ENCODE data around the gene THEM4. TPM values are rescaled to one million over a fixed set of nuclear protein-coding genes. Genes with fewer than 3 reads are reported as not detected.

The THEM4 gene
- total and polyA plus RNA-seq, 2 donors (not counting 1 experiment from before 2014, with no cell fraction given) = 15.0 to 16.1 TPM

DNA sequence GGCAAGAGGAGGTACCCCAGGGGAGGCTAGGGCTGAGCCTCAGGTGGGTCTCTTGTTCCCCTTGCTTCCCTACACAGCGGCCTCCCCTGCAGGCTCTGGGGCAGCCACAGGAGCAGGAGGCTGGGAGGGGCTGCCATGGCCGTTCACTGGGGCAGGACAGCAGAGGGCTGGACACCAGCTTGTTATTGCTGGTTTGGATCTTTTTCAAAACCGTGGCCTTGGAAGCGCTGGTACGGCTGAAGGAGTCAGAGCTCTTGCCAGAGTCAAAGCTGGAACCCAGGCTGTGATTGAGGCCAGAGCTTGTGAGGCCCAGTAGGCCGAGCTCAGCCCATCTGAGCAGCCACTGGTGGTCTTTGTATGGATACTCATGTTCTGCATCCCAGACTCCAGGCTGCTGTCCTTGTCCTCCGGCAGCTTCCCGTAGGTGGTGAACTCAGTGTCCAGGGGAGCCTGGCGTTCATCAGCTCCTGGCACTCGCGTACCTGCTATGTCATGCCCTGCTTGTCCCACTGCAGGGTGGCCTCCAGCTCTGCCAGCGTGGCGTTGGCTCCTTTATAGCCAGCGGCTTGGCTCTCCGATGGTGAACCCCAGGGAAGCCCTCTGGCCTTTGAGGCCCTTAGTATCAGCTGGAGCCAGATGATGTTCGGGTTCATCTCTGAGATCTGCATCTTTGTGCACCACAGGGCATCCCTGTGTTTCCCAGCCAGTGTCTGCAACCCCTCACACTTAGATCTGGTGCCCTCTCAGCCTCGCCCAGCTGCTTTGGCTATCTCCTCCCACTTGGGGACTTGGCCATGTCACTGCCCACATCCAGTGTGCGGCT, 40.3 kb upstream of the THEM4 start:
- WGBS (ENCODE audit: insufficient coverage) = 97% methylated on average over 18 of the region's 18 CpGs
- CTCF ChIA-PET = interaction anchor here (1.0 to 3.3 kb wide), 8 partner anchors 9 to 51 kb away, joined by 3 to 17 read pairs (median 6); no protein-coding TSS in a partner anchor
- no peak overlapping the region for H3K4me3 ChIP-seq (ENCODE audit: control extremely low read depth in 1 of 5, extremely low read depth in 1 of 5, insufficient read depth in 1 of 5, low read depth in 2 of 5, low read length in 4 of 5)
- no peak overlapping the region for H3K27ac ChIP-seq (ENCODE audit: low read length in 2 of 2)
- no peaks in the 10 kb centered on the region for H3K79me2 ChIP-seq (ENCODE audit: control insufficient read depth, insufficient read depth, low read length)
- Mint-ChIP-seq H3K4me3 (no peak overlapping the region), H3K9me3 (ENCODE audit: insufficient read depth) (no peaks in the 10 kb centered on the region), H3K27me3 (no peaks in the 10 kb centered on the region), H3K4me1 (peaks cover 24% of the 10 kb centered on the region), H3K27ac (no peak overlapping the region)
- H3K4me2 ChIP-seq (replicated peaks; ENCODE audit: low read depth, low read length, poor library complexity, severe bottlenecking) = no peak overlapping the region
- intact Hi-C loops (cut with micrococcal nuclease) = no loop called here
- no peaks in the 10 kb centered on the region for H3K36me3 ChIP-seq (replicated peaks in 1 of 2; ENCODE audit: control extremely low read depth in 1 of 2, control insufficient read depth in 1 of 2, extremely low read depth in 1 of 2, insufficient read depth in 2 of 2, low read length in 1 of 2)
- no peak overlapping the region for H3K9ac ChIP-seq (ENCODE audit: low read length)
- H3K9me3 ChIP-seq (ENCODE audit: control extremely low read depth in 1 of 3, control insufficient read depth in 2 of 3, insufficient read depth in 1 of 3, low read length in 2 of 3) = peaks cover 0 to 3% (median 0%) of the 10 kb centered on the region in 3 donors
- ATAC-seq (ENCODE audit: low read depth) = no peak
- H3K27me3 ChIP-seq (replicated peaks in 1 of 4; ENCODE audit: control extremely low read depth in 1 of 4, control insufficient read depth in 3 of 4, insufficient read depth in 4 of 4, low read length in 3 of 4) = peaks cover 0 to 2% (median 0%) of the 10 kb centered on the region in 4 experiments
- H4K20me1 ChIP-seq (ENCODE audit: control insufficient read depth, insufficient read depth, low read length, poor library complexity, severe bottlenecking) = no peaks in the 10 kb centered on the region
- TF ChIP-seq EZH2 (IDR thresholded peaks at IDR 0.05; ENCODE audit: borderline replicate concordance, insufficient read depth, low read depth, low read length, poor library complexity, severe bottlenecking) = no peak
- TF ChIP-seq, protein P1, sequence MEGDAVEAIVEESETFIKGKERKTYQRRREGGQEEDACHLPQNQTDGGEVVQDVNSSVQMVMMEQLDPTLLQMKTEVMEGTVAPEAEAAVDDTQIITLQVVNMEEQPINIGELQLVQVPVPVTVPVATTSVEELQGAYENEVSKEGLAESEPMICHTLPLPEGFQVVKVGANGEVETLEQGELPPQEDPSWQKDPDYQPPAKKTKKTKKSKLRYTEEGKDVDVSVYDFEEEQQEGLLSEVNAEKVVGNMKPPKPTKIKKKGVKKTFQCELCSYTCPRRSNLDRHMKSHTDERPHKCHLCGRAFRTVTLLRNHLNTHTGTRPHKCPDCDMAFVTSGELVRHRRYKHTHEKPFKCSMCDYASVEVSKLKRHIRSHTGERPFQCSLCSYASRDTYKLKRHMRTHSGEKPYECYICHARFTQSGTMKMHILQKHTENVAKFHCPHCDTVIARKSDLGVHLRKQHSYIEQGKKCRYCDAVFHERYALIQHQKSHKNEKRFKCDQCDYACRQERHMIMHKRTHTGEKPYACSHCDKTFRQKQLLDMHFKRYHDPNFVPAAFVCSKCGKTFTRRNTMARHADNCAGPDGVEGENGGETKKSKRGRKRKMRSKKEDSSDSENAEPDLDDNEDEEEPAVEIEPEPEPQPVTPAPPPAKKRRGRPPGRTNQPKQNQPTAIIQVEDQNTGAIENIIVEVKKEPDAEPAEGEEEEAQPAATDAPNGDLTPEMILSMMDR (IDR thresholded peaks at IDR 0.05) = no peak
- H3K4me1 ChIP-seq (ENCODE audit: control insufficient read depth in 2 of 2, insufficient read depth in 2 of 2, low read length in 2 of 2) = peaks cover 20 to 22% of the 10 kb centered on the region in 2 donors
- no peak overlapping the region for H2AFZ ChIP-seq (ENCODE audit: insufficient read depth, low read depth, low read length, poor library complexity, severe bottlenecking)
- POLR2A ChIA-PET = interaction anchor here (0.7 kb wide), 1 partner anchor 17 kb away, joined by 4 read pairs; no protein-coding TSS in a partner anchor
- DNase-seq = no peak

DNA sequence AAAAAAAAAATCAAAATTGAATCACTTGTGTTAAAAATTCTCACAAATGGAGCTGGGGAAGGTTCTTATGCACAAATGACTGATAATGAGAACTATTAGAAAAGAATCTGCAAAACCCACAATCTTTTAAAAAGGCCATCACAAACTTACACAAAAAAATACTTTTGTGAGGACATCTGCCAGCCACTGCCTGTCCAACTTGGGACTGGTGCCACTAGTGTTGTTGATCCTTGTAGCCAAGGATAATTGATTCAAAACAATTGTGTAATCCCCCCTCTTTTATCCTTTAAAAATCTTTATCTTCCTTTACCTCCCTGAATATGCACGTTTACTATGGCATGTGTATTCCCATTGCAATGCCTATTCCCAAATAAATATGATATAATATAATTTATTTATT, 39.2 kb upstream of the THEM4 start:
- no peaks in the 10 kb centered on the region for H3K79me2 ChIP-seq (ENCODE audit: control insufficient read depth, insufficient read depth, low read length)
- H3K9ac ChIP-seq (ENCODE audit: low read length) = no peak overlapping the region
- WGBS (ENCODE audit: insufficient coverage) = no CpG with 5 or more reads among the region's 1 CpG
- H4K20me1 ChIP-seq (ENCODE audit: control insufficient read depth, insufficient read depth, low read length, poor library complexity, severe bottlenecking) = no peaks in the 10 kb centered on the region
- Mint-ChIP-seq H3K27ac (no peak overlapping the region), H3K9me3 (ENCODE audit: insufficient read depth) (no peaks in the 10 kb centered on the region), H3K4me1 (peaks cover 31% of the 10 kb centered on the region), H3K27me3 (no peaks in the 10 kb centered on the region), H3K4me3 (no peak overlapping the region)
- ATAC-seq (ENCODE audit: low read depth) (no peak), DNase-seq (no peak)
- intact Hi-C loops (cut with micrococcal nuclease) = no loop called here
- no peak overlapping the region for H3K27ac ChIP-seq (ENCODE audit: low read length in 2 of 2)
- H2AFZ ChIP-seq (ENCODE audit: insufficient read depth, low read depth, low read length, poor library complexity, severe bottlenecking) = no peak overlapping the region
- peaks cover 28 to 29% of the 10 kb centered on the region in 2 donors for H3K4me1 ChIP-seq (ENCODE audit: control insufficient read depth in 2 of 2, insufficient read depth in 2 of 2, low read length in 2 of 2)
- no peak overlapping the region for H3K4me3 ChIP-seq (ENCODE audit: control extremely low read depth in 1 of 5, extremely low read depth in 1 of 5, insufficient read depth in 1 of 5, low read depth in 2 of 5, low read length in 4 of 5)
- peaks cover 0 to 2% (median 0%) of the 10 kb centered on the region in 4 experiments for H3K27me3 ChIP-seq (replicated peaks in 1 of 4; ENCODE audit: control extremely low read depth in 1 of 4, control insufficient read depth in 3 of 4, insufficient read depth in 4 of 4, low read length in 3 of 4)
- H3K36me3 ChIP-seq (replicated peaks in 1 of 2; ENCODE audit: control extremely low read depth in 1 of 2, control insufficient read depth in 1 of 2, extremely low read depth in 1 of 2, insufficient read depth in 2 of 2, low read length in 1 of 2) = no peaks in the 10 kb centered on the region
- TF ChIP-seq EZH2 (IDR thresholded peaks at IDR 0.05; ENCODE audit: borderline replicate concordance, insufficient read depth, low read depth, low read length, poor library complexity, severe bottlenecking) = no peak
- TF ChIP-seq, protein P1 (IDR thresholded peaks at IDR 0.05) = no peak
- ChIA-PET POLR2A (no interaction called here), CTCF (interaction anchor here (2.7 to 3.3 kb wide), 2 partner anchors 12 to 20 kb away, joined by 9 to 13 read pairs; no protein-coding TSS in a partner anchor)
- H3K9me3 ChIP-seq (ENCODE audit: control extremely low read depth in 1 of 3, control insufficient read depth in 2 of 3, insufficient read depth in 1 of 3, low read length in 2 of 3) = peaks cover 0 to 3% (median 0%) of the 10 kb centered on the region in 3 donors
- no peak overlapping the region for H3K4me2 ChIP-seq (replicated peaks; ENCODE audit: low read depth, low read length, poor library complexity, severe bottlenecking)

Data from B cell (primary cell).